ENCODE measurements around the gene SELENOW.

DNA sequence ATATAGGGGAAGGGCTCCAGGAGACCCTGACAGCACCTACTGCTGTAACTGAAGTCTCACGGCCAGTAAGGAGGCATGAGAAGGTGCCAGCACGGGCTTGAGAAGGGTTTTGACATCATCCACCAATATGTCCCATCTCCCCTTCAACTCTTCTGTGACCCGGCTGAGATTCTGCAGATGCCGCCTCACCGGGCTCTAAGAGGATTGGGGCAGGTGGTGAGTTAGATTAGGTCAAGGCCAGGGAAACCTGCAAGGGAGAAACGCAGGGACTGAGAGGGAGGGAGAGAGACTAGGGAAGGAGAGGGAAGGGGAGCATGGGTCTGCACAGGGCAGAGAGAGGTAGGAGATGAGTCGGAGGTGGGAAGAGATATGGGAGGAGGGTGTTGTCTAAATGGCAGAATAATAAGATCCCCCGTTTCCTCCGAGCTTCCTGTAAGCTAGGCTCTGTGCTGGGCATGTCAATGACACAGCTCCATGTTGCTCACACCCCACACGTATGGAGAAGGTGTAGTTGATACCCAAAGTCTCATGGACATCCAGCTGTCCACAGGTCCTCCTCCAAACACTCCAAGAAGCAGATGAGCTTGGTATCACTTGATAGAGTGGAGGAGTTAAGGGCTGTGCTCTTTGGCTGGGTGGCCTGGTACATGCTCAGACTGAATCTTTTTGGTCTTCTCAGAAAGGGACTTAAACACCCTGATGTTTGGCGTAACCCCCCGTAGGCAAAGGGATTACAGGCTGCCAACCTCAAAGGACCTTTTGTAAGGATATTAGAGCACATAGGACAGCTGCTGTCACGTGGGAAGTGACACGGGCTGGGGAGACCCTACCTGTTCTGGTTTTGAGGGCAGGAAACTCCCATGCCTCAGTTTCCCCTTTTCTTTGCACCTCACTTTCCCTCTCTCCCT is 19.7 kb downstream of the SELENOW start:
- TF ChIP-seq BHLHE40 (IDR thresholded peaks at IDR 0.05; ENCODE audit: borderline replicate concordance), result no peak
- no peak for TF ChIP-seq SUZ12 (IDR thresholded peaks at IDR 0.05)
- TF ChIP-seq FOXA1 (IDR thresholded peaks at IDR 0.05), result no peak

Measured in HEK293T (cell line).